ENCODE results near the gene FGF4.
A peak's percentile ranks its signal among the peaks of the same experiment; 100 is the strongest.

Gene FGF4, protein sequence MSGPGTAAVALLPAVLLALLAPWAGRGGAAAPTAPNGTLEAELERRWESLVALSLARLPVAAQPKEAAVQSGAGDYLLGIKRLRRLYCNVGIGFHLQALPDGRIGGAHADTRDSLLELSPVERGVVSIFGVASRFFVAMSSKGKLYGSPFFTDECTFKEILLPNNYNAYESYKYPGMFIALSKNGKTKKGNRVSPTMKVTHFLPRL

DNA sequence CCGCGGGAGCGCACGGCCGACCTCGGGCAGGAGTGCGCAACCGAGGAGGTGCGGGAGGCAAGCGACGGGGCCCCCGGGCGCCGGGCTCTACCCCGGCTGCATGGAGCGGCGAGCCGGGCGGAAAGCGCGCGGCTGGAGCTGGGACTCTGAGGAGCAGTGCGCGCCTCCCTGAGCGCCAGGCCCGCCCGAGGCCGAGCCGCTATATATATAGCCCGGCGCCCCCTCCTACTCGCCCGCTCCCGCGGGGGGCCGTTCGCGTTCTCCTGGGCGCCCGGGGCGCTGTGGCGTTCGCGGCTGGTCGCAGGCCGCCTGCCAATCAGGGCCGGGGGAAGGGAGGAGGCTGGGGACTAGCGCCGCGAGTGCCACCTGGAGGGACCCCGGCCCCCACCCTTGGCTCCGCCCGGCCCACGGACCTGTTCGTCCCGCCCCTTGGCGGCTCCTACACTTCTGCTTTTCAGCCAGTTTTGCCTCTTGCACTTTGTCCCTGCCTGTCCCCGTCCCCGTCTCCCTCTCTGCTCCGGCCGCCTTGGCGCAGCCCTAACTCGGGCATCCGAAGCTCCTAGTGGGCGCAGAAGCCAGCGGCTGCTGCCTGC is at the start of gene FGF4:
TSS of gene FGF4 (minus strand) at position 179 of the 593 bp plus-strand sequence. CDS start 257 bp downstream, outside the sequence.
- DNase-seq = peak in 1 of 2 experiments; percentile 34

DNA sequence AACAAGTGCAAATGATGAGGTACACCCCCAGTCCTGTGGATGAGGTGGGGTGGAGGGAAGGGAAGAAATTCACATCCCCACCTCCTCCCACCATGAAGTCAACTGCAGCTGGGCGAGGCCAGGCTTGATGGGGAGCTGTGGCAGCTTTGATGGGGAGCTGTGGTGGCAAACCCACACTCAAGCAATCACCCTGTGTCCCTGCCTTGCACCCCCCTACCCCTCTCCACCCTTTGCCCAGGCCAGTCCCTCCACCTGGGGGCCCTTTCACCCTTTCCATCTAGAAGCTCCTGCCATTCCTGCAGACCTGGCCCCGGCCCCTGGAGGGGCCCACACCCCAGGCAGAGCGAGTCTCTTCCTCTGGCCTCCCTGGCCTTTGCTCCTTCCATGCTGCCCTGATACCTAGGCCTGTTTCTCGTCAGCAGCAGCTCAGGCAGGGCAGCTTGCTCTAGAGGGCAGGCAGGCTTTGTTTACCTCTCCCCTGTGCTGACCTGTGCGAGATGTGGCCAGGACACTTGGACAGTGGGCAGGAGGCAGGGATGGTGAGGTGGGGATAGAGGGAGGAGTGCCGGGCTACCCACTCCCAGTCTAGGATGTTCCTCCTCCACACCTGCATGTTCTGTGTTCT is 48.6 kb upstream of the FGF4 start:
- no peak for DNase-seq

DNA sequence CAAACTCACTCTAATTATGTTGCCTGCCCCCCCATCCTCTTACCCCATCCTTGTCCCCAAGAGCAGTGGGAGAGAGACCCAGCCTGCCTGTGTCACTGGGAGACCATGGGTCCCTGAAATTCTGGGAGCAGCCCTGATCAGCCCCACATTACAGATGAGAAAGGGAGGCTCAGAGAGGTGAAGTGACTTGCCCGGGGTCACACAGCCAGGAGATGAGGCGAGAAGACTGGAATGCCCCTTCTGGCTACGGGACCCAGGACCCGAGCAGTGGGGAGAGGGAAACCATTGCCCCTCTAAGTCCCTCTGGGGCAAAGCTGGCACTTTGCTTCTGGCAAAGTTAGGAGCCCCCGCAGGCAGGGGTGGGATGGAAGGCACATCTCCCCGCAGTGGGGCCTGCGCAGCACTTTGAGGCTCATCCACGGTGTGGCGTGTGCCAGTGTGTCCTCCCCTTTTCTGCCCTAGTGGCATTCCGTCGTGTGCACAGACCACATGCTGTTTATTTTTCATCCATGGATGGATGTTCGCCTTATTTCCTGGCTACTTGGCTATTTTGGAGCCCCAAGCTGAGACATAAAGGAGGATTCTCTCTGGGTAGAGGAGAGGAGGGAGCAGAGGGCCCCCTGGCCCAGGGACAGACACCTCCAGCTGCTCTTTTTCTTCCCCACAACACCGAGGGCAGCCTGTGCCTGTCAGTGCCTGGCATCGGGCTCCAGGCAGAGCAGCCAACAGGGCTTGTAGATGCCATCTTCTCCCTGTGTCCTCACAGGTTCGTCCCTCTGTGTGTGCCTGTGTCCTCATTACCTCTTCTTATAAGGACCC is 47.7 kb upstream of the FGF4 start:
- no peak for DNase-seq

DNA sequence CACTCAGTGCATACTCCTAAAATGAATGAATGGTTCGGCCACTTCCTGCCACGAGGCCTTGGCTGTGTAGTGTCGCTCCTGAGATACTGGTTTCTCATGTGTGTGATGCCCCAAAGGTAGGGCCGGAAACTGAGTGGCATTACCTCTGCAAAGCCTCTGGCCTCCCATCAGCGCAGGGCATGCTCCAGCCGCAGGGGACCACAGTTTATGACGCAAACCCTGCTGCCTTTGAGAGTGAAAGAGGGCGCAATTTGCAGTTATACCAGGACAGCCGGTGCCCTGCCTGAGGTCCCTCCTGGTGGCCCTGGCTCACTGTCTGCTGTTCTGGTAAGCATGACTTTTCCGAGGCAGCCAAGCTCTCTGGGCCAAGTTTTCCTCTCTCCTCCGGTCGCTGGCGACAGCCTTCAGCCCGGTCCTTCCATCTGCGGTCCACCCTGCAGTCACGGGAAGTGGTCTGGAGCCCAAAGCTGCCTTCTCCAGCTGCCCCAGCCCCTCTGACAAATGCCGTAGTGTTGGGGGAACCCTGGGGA is 46.4 kb upstream of the FGF4 start:
- peak in 1 of 2 experiments; percentile 17 for DNase-seq

DNA sequence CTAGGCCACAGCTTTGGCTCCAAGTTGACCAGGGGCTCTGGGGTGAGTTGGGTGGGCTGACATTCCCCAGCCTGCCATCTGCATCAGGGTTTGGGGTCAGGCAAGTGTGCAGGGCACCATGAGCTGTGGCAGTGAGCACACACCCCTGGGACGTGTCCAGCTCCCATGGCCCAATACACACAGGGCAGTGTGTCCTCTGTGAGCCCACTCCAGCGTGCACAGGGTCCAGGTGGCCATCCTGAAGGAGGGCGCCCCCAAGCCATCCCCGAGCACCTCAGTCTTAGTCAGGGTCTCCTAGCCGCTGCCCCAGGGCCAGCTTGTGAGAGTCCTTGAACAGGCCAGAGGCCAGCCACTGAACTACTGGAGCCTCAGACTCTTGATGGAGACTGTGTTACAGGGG is 45.3 kb upstream of the FGF4 start:
- no peak for DNase-seq

DNA sequence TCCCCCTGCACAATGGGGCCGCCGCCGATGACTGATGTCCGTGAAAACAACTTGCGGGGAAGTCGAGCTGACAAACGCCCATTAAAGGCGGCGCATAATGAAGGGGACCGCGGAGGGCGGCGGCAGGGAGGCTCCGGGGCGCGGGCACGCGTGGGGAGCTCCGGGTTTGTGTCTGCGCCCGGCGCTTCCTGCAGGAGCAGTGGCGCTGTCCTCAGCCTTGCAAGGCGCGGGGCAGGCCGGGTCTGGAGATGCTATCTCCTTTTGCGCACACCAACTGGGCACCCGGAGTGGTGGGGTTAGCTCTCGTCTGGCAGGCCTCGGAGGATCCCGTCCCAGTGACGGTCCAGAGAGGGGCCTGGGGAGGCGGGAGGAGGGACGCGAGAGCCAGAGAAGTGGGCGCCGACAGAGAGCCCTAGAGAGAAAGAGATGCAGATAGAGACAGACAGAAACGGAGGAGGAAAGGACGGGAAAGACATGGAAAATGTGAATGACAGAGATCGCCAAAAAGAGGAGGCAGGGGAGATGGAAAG is 44.5 kb upstream of the FGF4 start:
- DNase-seq = no peak

DNA sequence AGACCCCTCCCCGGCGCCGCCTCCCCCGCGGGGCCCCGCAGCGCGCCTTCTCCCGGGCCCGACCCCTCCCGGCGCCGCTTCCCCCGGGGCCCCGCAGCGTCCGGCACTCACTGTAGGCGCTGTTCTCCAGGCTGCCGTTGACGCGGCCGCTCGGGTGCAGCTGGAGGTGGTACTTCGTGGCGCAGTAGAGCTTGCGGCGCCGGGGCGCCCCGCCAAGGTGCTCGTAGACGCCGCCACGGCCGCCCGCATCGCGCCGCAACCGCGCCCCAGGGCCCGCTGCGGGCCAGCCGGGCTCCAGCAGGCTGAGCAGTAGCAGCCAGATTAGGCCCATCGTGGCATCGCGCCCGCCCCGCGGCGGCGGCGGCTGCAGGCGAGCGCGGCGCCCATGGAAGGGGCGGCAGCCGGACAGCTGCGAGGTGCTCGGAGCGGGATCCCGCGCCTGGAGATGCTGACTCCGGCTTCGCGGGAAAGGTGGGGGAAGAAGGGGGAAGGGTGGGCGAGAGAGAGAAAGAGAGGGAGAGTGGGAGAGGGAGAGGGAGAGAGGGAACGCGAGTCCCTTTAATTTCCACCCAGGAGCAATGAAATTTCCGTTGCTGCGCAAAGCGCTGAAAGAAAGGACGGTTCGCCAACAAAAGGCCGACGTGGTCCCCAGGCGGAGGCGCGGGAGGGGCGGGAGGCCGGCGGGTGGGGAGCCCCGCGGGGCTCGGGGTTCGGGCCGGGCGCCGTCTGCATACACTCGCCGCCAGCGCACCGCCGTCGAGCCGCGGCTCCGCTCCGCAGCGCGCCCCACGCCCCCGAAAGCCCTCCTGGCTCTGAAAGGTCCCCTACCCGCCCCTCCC is 43.7 kb upstream of the FGF4 start, which contains the start of gene FGF3:
TSS of gene FGF3 (minus strand) at position 814 of the 839 bp plus-strand sequence. CDS start at position 331, 483 bp downstream.
- DNase-seq = peak in 1 of 2 experiments; percentile 43

DNA sequence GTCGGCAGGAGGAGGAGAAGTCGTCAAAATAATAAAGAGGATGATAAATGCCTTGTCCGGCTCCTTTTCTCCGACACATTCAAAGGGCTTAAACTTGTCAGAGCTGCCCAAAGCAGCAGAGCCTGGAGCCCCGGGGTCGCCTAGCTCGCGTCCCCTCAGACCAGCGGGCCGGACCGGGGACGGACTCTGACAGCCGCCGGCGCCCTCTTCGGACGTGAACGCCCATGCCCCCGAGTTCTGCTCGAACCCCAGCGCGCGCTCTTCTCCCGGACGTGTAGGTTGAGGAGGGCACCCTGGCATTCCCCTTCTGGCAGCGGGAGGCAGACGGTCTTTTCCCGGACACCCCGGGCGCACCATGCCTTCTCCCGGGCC is 43.1 kb upstream of the FGF4 start:
- DNase-seq = no peak

DNA sequence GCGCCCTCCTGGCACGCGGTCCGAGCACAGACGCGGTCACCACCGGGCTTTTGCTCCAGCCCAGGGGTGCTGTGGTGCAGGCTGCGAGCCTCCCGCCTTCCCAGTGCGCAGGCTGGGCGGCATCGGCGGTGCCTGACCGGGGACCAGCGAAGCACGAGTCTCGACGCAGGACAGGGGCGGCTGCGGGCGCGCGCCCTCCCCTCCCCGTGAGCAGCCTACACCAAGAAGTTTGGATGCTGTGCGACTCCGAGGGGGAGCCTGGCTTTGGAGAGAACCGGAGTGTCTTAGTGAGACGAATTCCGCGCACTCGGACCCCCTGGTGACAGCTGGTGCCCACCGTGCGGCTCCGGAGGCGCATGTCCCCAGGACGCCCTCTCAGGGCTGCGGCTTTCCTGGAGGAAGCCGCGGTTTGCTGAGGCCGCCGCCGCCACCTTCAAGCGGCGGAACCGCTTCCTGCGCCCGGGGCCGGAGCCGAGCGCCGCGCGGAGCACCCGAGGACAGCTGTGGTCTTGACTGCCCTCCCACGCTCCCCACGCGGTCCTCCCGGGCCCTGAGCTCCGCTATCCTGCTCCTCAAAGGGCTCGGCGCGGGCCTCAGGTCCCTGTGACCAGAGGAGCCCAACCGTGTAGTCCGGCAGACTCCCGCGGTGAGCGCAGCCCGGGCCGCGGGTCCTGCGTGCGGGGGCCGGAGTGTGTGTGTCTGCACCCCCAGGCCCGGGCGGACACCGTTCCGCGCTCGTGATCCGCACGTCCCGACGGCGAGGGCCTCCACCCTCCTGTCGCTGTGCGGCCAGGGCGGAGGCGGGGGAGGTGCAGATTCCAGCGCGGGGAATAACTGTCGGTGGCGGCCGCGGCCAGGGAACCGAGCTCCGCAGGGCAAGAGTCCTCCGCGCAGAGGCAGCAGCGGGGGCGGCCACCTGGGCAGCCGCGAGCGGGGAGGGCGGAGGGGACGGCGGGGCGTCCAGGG is 42.4 kb upstream of the FGF4 start:
- peak in 1 of 2 experiments; percentile 46 for DNase-seq

DNA sequence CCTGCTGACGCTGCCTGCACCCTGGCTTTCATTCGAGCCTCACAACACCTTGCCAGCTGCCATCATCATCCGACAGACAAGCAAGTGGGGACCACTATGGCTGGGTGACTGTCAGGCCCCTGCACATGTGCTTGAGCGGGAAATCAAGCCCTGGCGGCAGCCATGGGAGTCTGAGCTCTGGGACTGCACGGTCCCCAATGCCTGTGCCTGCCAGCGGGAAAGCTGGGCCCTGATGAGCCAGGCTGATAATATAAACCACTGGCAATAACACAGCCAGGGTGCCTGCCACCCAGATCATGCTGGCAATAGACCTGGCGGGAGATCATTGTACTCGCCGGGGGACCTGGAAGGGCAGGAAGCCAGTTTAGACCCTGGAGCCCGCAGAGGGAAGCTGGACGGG is 41.5 kb upstream of the FGF4 start:
- DNase-seq = peak in 1 of 2 experiments; percentile 36

DNA sequence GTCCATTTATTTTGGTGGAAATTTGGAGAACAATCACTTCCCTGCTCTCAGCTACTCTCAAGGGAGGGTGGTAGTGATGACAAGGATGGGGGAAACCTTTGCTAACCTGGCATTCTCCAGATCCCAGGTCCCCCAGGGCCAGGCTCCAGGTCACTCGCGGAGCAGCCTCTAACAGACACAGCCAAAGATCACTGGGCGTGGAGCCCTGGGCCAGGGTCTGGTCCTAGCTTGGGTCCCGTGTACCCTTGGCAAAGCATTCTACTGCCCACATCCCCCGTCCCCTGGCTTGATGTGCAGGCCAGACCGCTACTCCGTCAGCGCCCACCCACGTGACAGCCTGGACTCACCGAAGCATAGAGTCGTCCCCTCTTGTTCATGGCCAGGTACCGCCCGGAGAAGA is 40.8 kb upstream of the FGF4 start:
- DNase-seq = no peak

DNA sequence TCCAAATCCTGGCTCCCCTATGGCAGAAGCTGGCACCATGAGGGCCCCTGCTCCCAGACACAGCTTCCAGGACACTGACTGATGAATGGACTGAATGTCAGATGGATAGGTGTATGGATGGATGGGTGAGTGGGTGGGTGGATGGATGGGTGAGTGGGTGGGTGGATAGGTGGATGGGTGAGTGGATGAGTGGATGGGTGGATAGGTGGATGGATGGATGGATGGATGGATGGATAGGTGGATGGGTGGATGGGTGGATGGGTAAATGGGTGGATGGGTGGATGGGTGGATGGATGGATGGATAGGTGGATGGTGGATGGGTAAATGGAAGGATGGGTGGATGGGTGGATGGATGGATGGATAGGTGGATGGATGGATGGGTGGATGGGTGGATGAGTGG is 39.8 kb upstream of the FGF4 start:
- no peak for DNase-seq

DNA sequence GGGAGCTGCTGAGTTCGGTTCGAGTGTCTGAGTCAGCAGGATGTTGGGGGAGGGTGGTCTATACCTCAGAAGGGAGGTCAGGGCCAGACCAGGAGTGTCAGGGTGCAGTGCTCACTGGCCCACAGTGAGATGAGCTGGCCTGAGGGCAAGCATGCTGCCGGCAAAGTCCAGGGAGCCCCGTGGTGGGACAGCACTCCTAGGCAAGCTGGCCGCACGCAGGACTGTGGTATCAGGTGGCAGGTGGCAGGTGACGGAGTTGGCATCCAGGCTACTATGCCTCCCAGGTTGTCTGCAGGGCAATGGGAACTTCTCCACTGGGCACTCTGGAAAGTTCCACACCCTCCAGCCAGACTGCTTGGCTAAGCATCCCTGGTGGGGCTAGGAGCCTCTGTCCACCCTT is 39.3 kb upstream of the FGF4 start:
- DNase-seq = no peak

DNA sequence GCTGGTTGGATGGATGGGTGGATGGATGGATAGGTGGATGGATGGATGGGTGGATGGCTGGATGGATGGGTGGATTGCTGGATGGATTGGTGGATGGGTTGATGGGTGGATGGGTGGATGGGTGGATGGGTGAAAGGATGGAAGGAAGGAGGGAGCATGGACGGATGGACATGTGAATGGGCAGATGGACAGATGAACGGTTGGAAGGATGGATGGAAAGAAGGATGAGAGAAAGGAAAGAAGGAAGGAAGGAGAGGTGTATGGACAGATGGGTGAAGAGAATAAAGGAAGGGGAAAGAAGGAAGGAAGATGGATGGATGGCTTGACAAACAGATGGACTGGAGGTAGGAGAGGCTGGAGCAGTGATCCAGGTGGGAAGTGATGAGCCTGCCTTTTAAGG is 38.7 kb upstream of the FGF4 start:
- no peak for DNase-seq

DNA sequence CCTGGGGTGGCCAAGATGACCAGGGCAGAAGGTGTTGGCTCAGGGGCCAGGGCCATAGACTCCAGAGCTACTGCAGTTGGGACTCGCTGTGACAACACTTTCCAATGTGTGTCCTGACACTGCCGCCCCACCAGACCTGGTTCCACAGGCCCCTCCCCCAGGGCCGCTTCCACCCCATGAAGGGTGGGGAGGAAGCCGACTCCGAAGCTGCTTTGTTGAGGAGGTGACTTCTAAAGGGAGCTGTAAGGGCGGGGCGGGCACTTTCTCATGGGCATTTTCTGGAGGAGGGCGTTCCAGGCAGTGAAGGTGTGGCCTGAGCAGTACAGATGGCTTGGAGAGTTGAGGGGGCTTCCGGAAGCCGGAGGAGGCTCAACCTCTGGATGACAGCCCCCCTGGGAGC is 37.8 kb upstream of the FGF4 start:
- DNase-seq = no peak

DNA sequence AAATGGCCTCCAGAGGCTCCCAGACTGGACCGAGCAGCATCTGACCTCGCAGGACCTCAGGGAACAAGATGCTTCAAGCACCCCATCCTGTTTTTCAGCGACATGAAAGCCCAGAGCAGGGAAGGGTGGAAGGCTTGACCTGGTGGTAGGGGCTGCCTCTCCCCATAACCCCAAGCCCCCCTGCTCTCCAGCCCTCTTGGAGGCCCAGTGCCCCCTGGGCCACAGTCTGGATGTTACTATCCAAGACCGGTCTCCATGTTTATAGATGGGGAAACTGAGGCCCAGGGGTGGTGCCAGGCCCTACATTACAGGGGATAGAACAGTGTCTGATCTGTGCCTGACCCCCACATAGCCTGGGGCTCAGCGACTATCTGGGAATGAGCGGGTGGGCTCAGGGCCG is 37.1 kb upstream of the FGF4 start:
- no peak for DNase-seq

DNA sequence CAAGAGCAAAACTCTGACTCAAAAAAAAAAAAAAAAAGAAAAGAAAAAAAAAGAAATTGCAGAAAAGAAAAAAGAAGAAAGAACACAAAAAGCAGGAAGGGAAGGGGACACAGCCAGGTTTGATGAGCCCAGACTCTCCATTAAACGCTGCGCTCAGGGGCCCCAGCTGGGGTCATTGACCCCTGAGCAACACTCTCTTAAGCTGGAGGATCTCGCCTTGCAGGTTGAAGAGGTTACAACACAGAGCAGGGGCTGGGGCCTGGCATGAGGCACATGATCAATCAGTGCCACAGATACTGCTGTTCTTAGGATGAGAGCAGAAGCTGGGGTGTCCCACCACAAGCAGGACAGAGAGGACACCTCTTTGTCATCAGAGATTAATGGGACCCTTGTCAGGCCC is 36.3 kb upstream of the FGF4 start:
- no peak for DNase-seq

DNA sequence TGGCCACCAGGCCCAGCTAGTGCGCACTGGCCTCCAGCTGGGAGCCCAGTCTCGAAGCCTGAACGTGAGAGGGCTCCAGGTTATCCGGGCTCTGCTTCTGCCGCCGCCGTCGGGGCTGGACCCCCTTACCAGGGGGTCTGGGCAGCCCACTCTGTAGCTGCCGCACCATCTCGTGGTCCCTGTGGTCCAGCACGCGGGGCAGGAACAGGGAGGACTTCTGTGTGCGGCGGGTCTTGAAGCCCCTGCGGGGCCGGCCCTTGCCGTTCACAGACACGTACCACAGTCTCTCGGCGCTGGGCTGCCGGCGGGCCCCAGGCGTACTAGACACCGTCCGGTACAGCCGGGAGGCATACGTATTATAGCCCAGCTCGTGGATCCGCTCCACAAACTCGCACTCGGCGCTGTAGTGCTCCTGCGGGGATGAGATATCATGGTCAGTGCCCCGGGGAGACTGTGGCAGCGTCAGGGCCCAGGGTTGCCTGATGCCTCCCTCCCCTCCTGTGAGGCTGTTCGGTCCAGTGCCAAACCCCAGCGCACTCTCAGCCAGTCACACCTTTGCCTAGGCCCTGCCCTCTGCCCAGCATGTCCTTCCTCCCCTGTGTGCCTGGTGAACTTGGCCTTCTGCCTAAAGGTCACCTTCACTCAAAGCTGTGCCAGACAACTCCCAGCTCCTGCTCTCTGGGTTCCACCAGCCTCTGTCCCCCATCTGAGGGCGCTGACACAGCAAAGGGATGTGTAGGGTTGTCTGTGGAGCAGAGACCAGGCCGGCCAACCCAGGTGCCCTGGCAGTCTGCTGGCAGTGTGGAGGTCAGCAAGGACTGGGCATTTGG is 35.4 kb upstream of the FGF4 start:
- DNase-seq = no peak

DNA sequence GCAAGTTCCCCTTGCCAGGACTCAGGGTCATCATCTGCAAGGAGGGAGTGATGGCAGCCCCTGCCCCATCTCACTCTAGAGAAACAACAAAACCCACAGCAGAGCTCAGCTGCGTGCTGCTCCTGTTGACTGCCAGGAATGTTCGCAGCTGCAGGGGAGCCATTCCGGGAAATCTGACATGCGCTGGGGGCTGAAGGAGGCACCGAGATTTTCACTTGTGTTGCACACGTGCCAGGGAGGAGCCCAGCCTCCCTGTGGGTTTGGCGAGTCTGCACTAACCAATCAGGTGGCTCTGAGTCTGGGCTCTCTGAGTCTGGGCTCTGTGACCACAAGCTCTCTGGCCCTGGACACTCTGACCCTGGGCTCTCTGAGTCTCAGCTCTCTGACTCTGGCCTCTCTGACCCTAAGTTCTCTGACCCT is 33.5 kb upstream of the FGF4 start:
- no peak for DNase-seq

Measured in NCI-H526 (cell line).